GM12878 (cell line): ENCODE measurements around the gene BGLAP.

Experiments used
- PKNOX1 ChIP-seq: fragments of 450-650 bp; IDR thresholded peaks from 2 replicates; pipeline ENCODE4 v1.6.1; 2016; ENCODE audit warnings: mild to moderate bottlenecking
- POLR2A ChIP-seq: IDR thresholded peaks from 2 replicates; pipeline ENCODE4 v1.6.1; 2011; ENCODE audit warnings: low read depth, mild to moderate bottlenecking, low read length
- POLR2AphosphoS5 ChIP-seq: IDR thresholded peaks from 2 replicates; pipeline ENCODE4 v1.6.1; 2011; ENCODE audit warnings: mild to moderate bottlenecking, low read length, inconsistent platforms
- RAD21 ChIP-seq: IDR thresholded peaks from 2 replicates; pipeline ENCODE4 v1.6.1; 2011; ENCODE audit warnings: mild to moderate bottlenecking, low read depth, low read length, moderate library complexity; ENCODE audit not compliant: insufficient read depth
- RCOR1 ChIP-seq: conservative IDR thresholded peaks from 2 replicates; pipeline ENCODE4 v1.6.1; 2012; ENCODE audit warnings: low read depth, low read length, improper control_type of control experiment
- REST ChIP-seq: IDR thresholded peaks from 2 replicates; pipeline ENCODE4 v1.6.1; 2012; ENCODE audit warnings: mild to moderate bottlenecking, low read depth, low read length
- TF ChIP-seq, protein P1 (sequence below), 3 experiments: IDR thresholded peaks in 2 of 3; conservative IDR thresholded peaks in 1 of 3; 2 replicates each; pipeline ENCODE4 v1.5.1; 2011; ENCODE audit warnings: low read depth in 3 of 3, low read length in 3 of 3, mild to moderate bottlenecking in 3 of 3, control low read depth in 2 of 3, moderate library complexity in 2 of 3, inconsistent platforms in 1 of 3, mixed read lengths in 1 of 3; ENCODE audit not compliant: control insufficient read depth in 2 of 3, insufficient read depth in 1 of 3; ENCODE audit errors: extremely low read depth in 1 of 3
- TF ChIP-seq, protein P2 (sequence below): IDR thresholded peaks from 2 replicates; pipeline ENCODE4 v1.6.1; 2011; ENCODE audit warnings: low read depth, low read length, improper control_type of control experiment, borderline replicate concordance

DNA sequence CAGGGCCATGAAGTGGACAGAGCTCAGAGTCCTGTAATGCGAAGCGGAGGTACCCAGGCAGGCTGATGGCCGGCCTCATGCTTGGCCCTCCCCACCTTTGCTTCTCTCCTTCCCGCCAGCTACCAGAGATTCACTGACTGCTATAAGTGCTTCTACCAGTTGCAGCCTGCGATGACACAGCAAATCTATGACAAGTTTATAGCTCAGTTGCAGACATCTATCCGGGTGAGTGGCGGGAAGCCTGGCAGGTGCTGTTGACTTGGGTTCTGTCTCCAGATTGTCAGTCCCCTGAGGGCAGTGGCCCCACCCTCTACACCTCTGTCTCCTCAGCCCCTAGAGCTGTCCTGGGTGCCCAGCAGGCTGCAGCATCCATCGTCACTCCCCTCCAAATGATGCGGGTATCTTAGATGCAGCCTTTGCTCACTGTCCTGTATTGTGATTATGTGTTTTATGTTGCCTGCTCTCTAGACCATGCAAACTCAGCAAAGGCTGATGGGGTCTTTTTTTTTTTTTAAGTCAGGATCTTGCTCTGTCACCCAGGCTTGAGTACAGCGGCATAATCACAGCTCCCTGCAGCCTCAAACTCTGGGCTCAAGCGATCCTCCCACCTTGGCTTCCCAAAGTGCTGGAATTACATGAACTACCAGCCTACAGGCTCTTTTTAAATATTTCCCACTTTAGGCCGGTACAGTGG lies 9.6 kb upstream of the BGLAP start:
- TF ChIP-seq POLR2AphosphoS5 (no peak), PKNOX1 (no peak), RCOR1 (no peak), POLR2A (no peak), RAD21 (no peak), REST (no peak)
- TF ChIP-seq, protein P1, sequence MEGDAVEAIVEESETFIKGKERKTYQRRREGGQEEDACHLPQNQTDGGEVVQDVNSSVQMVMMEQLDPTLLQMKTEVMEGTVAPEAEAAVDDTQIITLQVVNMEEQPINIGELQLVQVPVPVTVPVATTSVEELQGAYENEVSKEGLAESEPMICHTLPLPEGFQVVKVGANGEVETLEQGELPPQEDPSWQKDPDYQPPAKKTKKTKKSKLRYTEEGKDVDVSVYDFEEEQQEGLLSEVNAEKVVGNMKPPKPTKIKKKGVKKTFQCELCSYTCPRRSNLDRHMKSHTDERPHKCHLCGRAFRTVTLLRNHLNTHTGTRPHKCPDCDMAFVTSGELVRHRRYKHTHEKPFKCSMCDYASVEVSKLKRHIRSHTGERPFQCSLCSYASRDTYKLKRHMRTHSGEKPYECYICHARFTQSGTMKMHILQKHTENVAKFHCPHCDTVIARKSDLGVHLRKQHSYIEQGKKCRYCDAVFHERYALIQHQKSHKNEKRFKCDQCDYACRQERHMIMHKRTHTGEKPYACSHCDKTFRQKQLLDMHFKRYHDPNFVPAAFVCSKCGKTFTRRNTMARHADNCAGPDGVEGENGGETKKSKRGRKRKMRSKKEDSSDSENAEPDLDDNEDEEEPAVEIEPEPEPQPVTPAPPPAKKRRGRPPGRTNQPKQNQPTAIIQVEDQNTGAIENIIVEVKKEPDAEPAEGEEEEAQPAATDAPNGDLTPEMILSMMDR (IDR thresholded peaks at IDR 0.05 in 2 of 3, conservative IDR thresholded peaks at IDR 0.05 in 1 of 3; ENCODE audit: control insufficient read depth in 2 of 3, extremely low read depth in 1 of 3, insufficient read depth in 1 of 3, low read depth in 3 of 3, low read length in 3 of 3), result no peak
- TF ChIP-seq, protein P2, sequence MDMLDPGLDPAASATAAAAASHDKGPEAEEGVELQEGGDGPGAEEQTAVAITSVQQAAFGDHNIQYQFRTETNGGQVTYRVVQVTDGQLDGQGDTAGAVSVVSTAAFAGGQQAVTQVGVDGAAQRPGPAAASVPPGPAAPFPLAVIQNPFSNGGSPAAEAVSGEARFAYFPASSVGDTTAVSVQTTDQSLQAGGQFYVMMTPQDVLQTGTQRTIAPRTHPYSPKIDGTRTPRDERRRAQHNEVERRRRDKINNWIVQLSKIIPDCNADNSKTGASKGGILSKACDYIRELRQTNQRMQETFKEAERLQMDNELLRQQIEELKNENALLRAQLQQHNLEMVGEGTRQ, result no peak
